ENCODE data around the gene MACROD2. TPM values are rescaled to one million over a fixed set of nuclear protein-coding genes. Genes with fewer than 3 reads are reported as not detected.

The MACROD2 gene
- total and polyA plus RNA-seq, 2 of the 4 experiments (the other 2 are of a cell fraction), result not detected

DNA sequence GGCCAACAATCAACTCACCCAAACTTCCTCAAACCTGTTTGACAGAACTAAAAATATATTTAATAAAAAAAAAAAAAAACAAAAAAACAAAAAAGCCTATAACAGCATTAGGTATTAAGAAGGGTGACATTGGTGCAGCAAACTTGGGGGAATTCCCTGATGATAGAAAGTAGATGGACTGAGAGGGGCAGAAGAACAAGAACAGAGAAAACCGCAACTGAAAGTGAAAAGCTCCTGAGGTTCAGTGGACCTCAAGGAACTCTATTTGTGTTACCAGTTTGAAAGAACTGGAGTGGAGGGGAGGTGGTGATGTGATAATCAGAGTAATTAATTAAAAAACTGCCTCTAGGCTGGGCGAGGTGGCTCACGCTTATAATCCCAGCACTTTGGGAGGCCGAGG lies 53.8 kb downstream of the MACROD2 start:
- CTCF ChIA-PET, result no interaction called here
- Histone ChIP-seq H2AFZ (replicated peaks; ENCODE audit: low read length, poor library complexity) (no peak overlapping the region), H3K4me2 (ENCODE audit: low read depth, low read length) (no peak overlapping the region), H3K9ac (ENCODE audit: low read depth, low read length) (no peak overlapping the region), H4K5ac (ENCODE audit: low read depth, low read length) (no peak overlapping the region), H3K4me3 (ENCODE audit: insufficient read depth, low read depth, low read length) (no peak overlapping the region), H2BK5ac (ENCODE audit: low read depth, low read length, poor library complexity, severe bottlenecking) (no peak overlapping the region), H2AK9ac (replicated peaks; ENCODE audit: low read depth, low read length, poor library complexity) (no peak overlapping the region), H2BK15ac (ENCODE audit: low read depth, low read length) (no peak overlapping the region), H3K9me3 (ENCODE audit: control insufficient read depth, insufficient read depth, low read length) (no peaks in the 10 kb centered on the region), H3K56ac (ENCODE audit: extremely low read depth, insufficient read depth, low read length) (no peak overlapping the region), H2AK5ac (ENCODE audit: low read depth, low read length) (no peak overlapping the region), H3K18ac (ENCODE audit: low read depth, low read length) (no peak overlapping the region), H2BK20ac (ENCODE audit: low read depth, low read length) (no peak overlapping the region), H4K20me1 (ENCODE audit: insufficient read depth, low read length) (no peaks in the 10 kb centered on the region), H3K27me3 (ENCODE audit: control insufficient read depth, insufficient read depth, low read length) (no peaks in the 10 kb centered on the region), H3K4me1 (ENCODE audit: control insufficient read depth, insufficient read depth, low read length) (no peaks in the 10 kb centered on the region), H3K79me1 (ENCODE audit: low read depth in 1 of 2, low read length in 2 of 2) (no peaks in the 10 kb centered on the region), H4K91ac (ENCODE audit: insufficient read depth, low read depth, low read length) (no peak overlapping the region), H2BK120ac (ENCODE audit: low read depth, low read length) (no peak overlapping the region), H3K27ac (ENCODE audit: insufficient read depth, low read length) (no peak overlapping the region), H3K4ac (ENCODE audit: low read depth, low read length) (no peak overlapping the region), H3K23ac (ENCODE audit: low read depth, low read length) (no peak overlapping the region), H4K8ac (ENCODE audit: low read depth in 2 of 2, low read length in 2 of 2) (no peak overlapping the region), H3K9me1 (ENCODE audit: insufficient read depth, low read length) (no peaks in the 10 kb centered on the region), H3K14ac (replicated peaks; ENCODE audit: low read depth, low read length) (no peak overlapping the region), H3K36me3 (ENCODE audit: control insufficient read depth, insufficient read depth, low read length) (no peaks in the 10 kb centered on the region)
- WGBS, 2 experiments (ENCODE audit: extremely low coverage in 2 of 2, insufficient read length in 1 of 2), result 71% methylated on average over 1 of the region's 4 CpGs; no CpG with 5 or more reads in 1 of the 2 experiments
- ATAC-seq (ENCODE audit: low read depth), result no peak
- POLR2A ChIA-PET (ENCODE audit: unreplicated experiment), result no interaction called here
- intact Hi-C loops (cut with micrococcal nuclease), result no loop called here
- DNase-seq, result no peak
- BruUV-seq (replicated peaks), result no TSS peak
- TF ChIP-seq MAFK (IDR thresholded peaks at IDR 0.05; ENCODE audit: low read depth, low read length) (no peak), RCOR1 (IDR thresholded peaks at IDR 0.05; ENCODE audit: insufficient replicate concordance, low read length) (no peak), FOS (IDR thresholded peaks at IDR 0.05; ENCODE audit: low read depth, low read length) (no peak), BHLHE40 (IDR thresholded peaks at IDR 0.05; ENCODE audit: low read depth, low read length) (no peak), NFE2L2 (IDR thresholded peaks at IDR 0.05; ENCODE audit: low read depth, low read length) (no peak)
- in situ Hi-C loops (cut with MboI; ENCODE audit: low sequenced_read_pairs), result no loop called here
- dilution Hi-C loops (cut with HindIII; ENCODE audit: low sequenced_read_pairs, unreplicated experiment), result no loop called here

All from IMR-90 (cell line).